ENCODE measurements around the gene OSTF1. TPM values are rescaled to one million over a fixed set of nuclear protein-coding genes. Genes with fewer than 3 reads are reported as not detected.

OSTF1 gene
- total RNA-seq, 1 experiment from 2014 or later: 17.8 TPM

GRCh38 chr9:75142202-75142601, 53.9 kb downstream of the OSTF1 start (continued):
- TF ChIP-seq ZNF281 (CRISPR knock-in tag; IDR thresholded peaks at IDR 0.05) (no peak), ATF1 (CRISPR knock-in tag; IDR thresholded peaks at IDR 0.05) (no peak), NR2C2 (CRISPR knock-in tag; IDR thresholded peaks at IDR 0.05) (no peak)

- POLR2A ChIA-PET: no interaction called here
- ATAC-seq (no peak), DNase-seq (ENCODE audit: low spot score) (no peak)
- Mint-ChIP-seq H3K4me3 (no peak overlapping the region), H3K9me3 (peaks cover 21% of the 10 kb centered on the region), H3K27me3 (ENCODE audit: low read depth) (no peaks in the 10 kb centered on the region), H3K36me3 (peaks cover 26% of the 10 kb centered on the region), H3K27ac (no peak overlapping the region), H3K4me1 (no peaks in the 10 kb centered on the region)
- CTCF ChIA-PET: interaction anchor here (0.6 kb wide), 1 partner anchor 720 kb away, joined by 3 read pairs; no protein-coding TSS in a partner anchor
- no peak for TF ChIP-seq MAX (CRISPR knock-in tag; IDR thresholded peaks at IDR 0.05)
Measured at GRCh38 chr9:75146229-75146628, 57.9 kb downstream of the OSTF1 start.

GRCh38 chr9:75147638-75148037, 59.3 kb downstream of the OSTF1 start:
- no peak overlapping the region for H3K4me3 Mint-ChIP-seq
- peaks cover 21% of the 10 kb centered on the region for H3K9me3 Mint-ChIP-seq
- ATAC-seq (no peak), DNase-seq (ENCODE audit: low spot score) (no peak)
- peaks cover 21% of the 10 kb centered on the region for H3K36me3 Mint-ChIP-seq
- POLR2A ChIA-PET: no interaction called here
- H3K27ac Mint-ChIP-seq: no peak overlapping the region
- H3K4me1 Mint-ChIP-seq: no peaks in the 10 kb centered on the region
- CTCF ChIA-PET: no interaction called here
- H3K27me3 Mint-ChIP-seq (ENCODE audit: low read depth): no peaks in the 10 kb centered on the region
- no peak for TF ChIP-seq ZNF671 (CRISPR knock-in tag; IDR thresholded peaks at IDR 0.05)
- TF ChIP-seq ZMAT4 (CRISPR knock-in tag; IDR thresholded peaks at IDR 0.05): no peak
- no peak for TF ChIP-seq TP53 (CRISPR knock-in tag; IDR thresholded peaks at IDR 0.05)
- TF ChIP-seq ELF4 (CRISPR knock-in tag; IDR thresholded peaks at IDR 0.05; ENCODE audit: low read depth): no peak
- no peak for TF ChIP-seq ATF1 (CRISPR knock-in tag; IDR thresholded peaks at IDR 0.05)
- TF ChIP-seq E2F4 (CRISPR knock-in tag; IDR thresholded peaks at IDR 0.05; ENCODE audit: borderline replicate concordance, low read depth): no peak
- TF ChIP-seq NR2C2 (CRISPR knock-in tag; IDR thresholded peaks at IDR 0.05): no peak
- TF ChIP-seq SMAD3 (CRISPR knock-in tag; IDR thresholded peaks at IDR 0.05; ENCODE audit: borderline replicate concordance): no peak
- TF ChIP-seq ERG (CRISPR knock-in tag; IDR thresholded peaks at IDR 0.05): no peak
- TF ChIP-seq NFATC4 (CRISPR knock-in tag; IDR thresholded peaks at IDR 0.05): no peak
- TF ChIP-seq ZNF121 (CRISPR knock-in tag; IDR thresholded peaks at IDR 0.05): no peak
- TF ChIP-seq TCF7 (CRISPR knock-in tag; IDR thresholded peaks at IDR 0.05; ENCODE audit: low read depth): no peak
- TF ChIP-seq RELA (CRISPR knock-in tag; IDR thresholded peaks at IDR 0.05; ENCODE audit: borderline replicate concordance): no peak
- no peak for TF ChIP-seq NFYB (CRISPR knock-in tag; conservative IDR thresholded peaks at IDR 0.05; ENCODE audit: low read depth)
- TF ChIP-seq ATF6 (CRISPR knock-in tag; IDR thresholded peaks at IDR 0.05): no peak
- TF ChIP-seq AR (CRISPR knock-in tag; IDR thresholded peaks at IDR 0.05): no peak
- TF ChIP-seq ZBTB43 (CRISPR knock-in tag; IDR thresholded peaks at IDR 0.05): no peak
- TF ChIP-seq TEAD1 (CRISPR knock-in tag; IDR thresholded peaks at IDR 0.05): no peak
- TF ChIP-seq GABPB1 (CRISPR knock-in tag; IDR thresholded peaks at IDR 0.05): no peak

All from WTC11 (cell line).